HCT116 (cell line): ENCODE data around the gene CACNA1S. TPM values are rescaled to one million over a fixed set of nuclear protein-coding genes. Genes with fewer than 3 reads are reported as not detected.

Experiments used
- ATAC-seq: fragments of 200-7000 bp; cut with Tn5 transposase; 2 replicates; pipeline ENCODE4 v1.9.1; 2020; ENCODE audit warnings: mild to moderate bottlenecking, moderate library complexity
- BruUV-seq: library from RNA; stranded (reverse); fragments of 400-500 nt; replicated peaks from 2 replicates; lab custom pipeline; 2021; lab: Mats Ljungman, UMichigan
- CTCF ChIA-PET: fragments of 300-600 bp; sonication (Branson Sonifier 250); formaldehyde crosslinking; loops from one replicate; lab custom pipeline; 2021; ENCODE audit warnings: antibody characterized with exemption; lab: Charles Lee
- POLR2A ChIA-PET: fragments of 300-600, 350-600 bp; sonication (Branson Sonifier 250); formaldehyde crosslinking; loops from one replicate; lab custom pipeline; 2021; ENCODE audit warnings: antibody characterized with exemption; lab: Charles Lee
- RAD21 ChIA-PET, 2 experiments: fragments of 300-600 bp; sonication (Branson Sonifier 250); formaldehyde crosslinking; loops; one replicate each; lab custom pipeline; 2023; ENCODE audit warnings: low total read pairs in 2 of 2; ENCODE audit not compliant: uncharacterized antibody in 2 of 2, unreplicated experiment in 2 of 2, low non-redundant PET in 1 of 2; lab: Charles Lee
- DNase-seq: peaks from one replicate; pipeline ENCODE4 v3.0.0-alpha.2; 2010; ENCODE audit warnings: low read depth, low spot score
- H2AFZ ChIP-seq: fragments of 200-600 bp; shearing (Covaris generic), sonication (generic); 2 replicates; pipeline ENCODE4 v1.6.1; 2017; ENCODE audit warnings: low read depth, mixed run types, mixed read lengths, antibody characterized with exemption, low read length; ENCODE audit not compliant: poor library complexity, severe bottlenecking
- H3K27ac ChIP-seq: 2 replicates; pipeline ENCODE4 v1.5.1; 2012; ENCODE audit warnings: low read depth, low read length
- H3K27me3 ChIP-seq: fragments of 200-600 bp; sonication (generic); 2 replicates; pipeline ENCODE4 v1.6.1; 2016; ENCODE audit warnings: mixed run types, low read length, mixed read lengths; ENCODE audit not compliant: insufficient read depth
- H3K36me3 ChIP-seq, 2 experiments: fragments of 200-500 bp in 1 of 2; fragments of 200-600 bp in 1 of 2; sonication (Bioruptor generic) in 1 of 2; sonication (generic) in 1 of 2; 2 replicates each; pipeline versions ENCODE4 v1.5.1 to v1.6.1; 2014 to 2016; ENCODE audit warnings: low read length in 2 of 2, inconsistent platforms in 1 of 2, mixed read lengths in 1 of 2, mixed run types in 1 of 2; ENCODE audit not compliant: insufficient read depth in 2 of 2, control insufficient read depth in 1 of 2
- H3K4me1 ChIP-seq, 2 experiments: fragments of 200-600 bp in 1 of 2; sonication (generic) in 1 of 2; 2 replicates each; pipeline versions ENCODE4 v1.5.1 to v1.6.1; 2012 to 2017; ENCODE audit warnings: low read length in 2 of 2, inconsistent platforms in 1 of 2, mild to moderate bottlenecking in 1 of 2, mixed read lengths in 1 of 2, mixed run types in 1 of 2, moderate library complexity in 1 of 2; ENCODE audit not compliant: insufficient read depth in 2 of 2, control insufficient read depth in 1 of 2
- H3K4me2 ChIP-seq: fragments of 200-600 bp; sonication (generic); 2 replicates; pipeline ENCODE4 v1.6.1; 2017; ENCODE audit warnings: mixed run types, low read length, mixed read lengths
- H3K4me3 ChIP-seq, 2 experiments: fragments of 200-600 bp in 1 of 2; sonication (generic) in 1 of 2; replicated peaks in 1 of 2; 2 replicates each; pipeline ENCODE4 v1.5.1; 2011 to 2016; ENCODE audit warnings: low read length in 2 of 2, control low read depth in 1 of 2, low read depth in 1 of 2, mild to moderate bottlenecking in 1 of 2, mixed read lengths in 1 of 2, mixed run types in 1 of 2
- H3K79me2 ChIP-seq: fragments of 200-600 bp; sonication (generic); 2 replicates; pipeline ENCODE4 v1.6.1; 2017; ENCODE audit warnings: mild to moderate bottlenecking, mixed run types, low read length, moderate library complexity, mixed read lengths; ENCODE audit not compliant: insufficient read depth
- H3K9ac ChIP-seq: fragments of 200-600 bp; sonication (generic); 2 replicates; pipeline ENCODE4 v1.6.1; 2016; ENCODE audit warnings: low read length, mixed read lengths
- H3K9me2 ChIP-seq: fragments of 200-600 bp; sonication (generic), shearing (Covaris generic); 2 replicates; pipeline ENCODE4 v1.6.1; 2017; ENCODE audit warnings: mixed run types, mild to moderate bottlenecking, moderate library complexity; ENCODE audit not compliant: insufficient read depth
- H3K9me3 ChIP-seq, 2 experiments: fragments of 200-500 bp in 1 of 2; fragments of 200-600 bp in 1 of 2; sonication (Bioruptor generic) in 1 of 2; sonication (generic) in 1 of 2; 2 replicates each; pipeline ENCODE4 v1.6.1; 2014 to 2017; ENCODE audit warnings: low read length in 2 of 2, mixed read lengths in 2 of 2, inconsistent platforms in 1 of 2, low read depth in 1 of 2, mild to moderate bottlenecking in 1 of 2, mixed run types in 1 of 2, moderate library complexity in 1 of 2; ENCODE audit not compliant: control insufficient read depth in 1 of 2, insufficient read depth in 1 of 2
- H4K20me1 ChIP-seq: fragments of 200-600 bp; sonication (generic), shearing (Covaris generic); 2 replicates; pipeline ENCODE4 v1.6.1; 2017; ENCODE audit warnings: mixed run types, mild to moderate bottlenecking, moderate library complexity; ENCODE audit not compliant: insufficient read depth
- CBX3 ChIP-seq: IDR thresholded peaks from 2 replicates; pipeline ENCODE4 v1.6.1; 2012; ENCODE audit warnings: low read depth
- CEBPB ChIP-seq: IDR thresholded peaks from 2 replicates; pipeline ENCODE4 v1.6.1; 2012; ENCODE audit warnings: low read depth
- EZH2 ChIP-seq: fragments of 200-600 bp; sonication (generic); IDR thresholded peaks from 2 replicates; pipeline ENCODE4 v1.6.1; 2017; ENCODE audit warnings: antibody characterized with exemption, mixed run types
- POLR2AphosphoS5 ChIP-seq: IDR thresholded peaks from 2 replicates; pipeline ENCODE4 v1.6.1; 2011; ENCODE audit warnings: mild to moderate bottlenecking, low read depth, low read length, moderate library complexity
- SP1 ChIP-seq: IDR thresholded peaks from 2 replicates; pipeline ENCODE4 v1.6.1; 2012; ENCODE audit warnings: low read depth
- SRF ChIP-seq: IDR thresholded peaks from 2 replicates; pipeline ENCODE4 v1.6.1; 2012; ENCODE audit warnings: low read depth
- YY1 ChIP-seq: IDR thresholded peaks from 2 replicates; pipeline ENCODE4 v1.6.1; 2011; ENCODE audit warnings: low read length, low read depth, moderate library complexity, mild to moderate bottlenecking; ENCODE audit not compliant: insufficient replicate concordance; ENCODE audit errors: extremely low read depth
- intact Hi-C: fragments of 100-400 bp; cut with micrococcal nuclease; formaldehyde crosslinking; loops from 2 replicates; pipeline ENCODE4 v1.10.0; 2022
- total RNA-seq: library from RNA; stranded (reverse); gene quantifications from one replicate; pipeline ENCODE4 v1.2.1, GENCODE V29; 2021; ENCODE audit not compliant: unreplicated experiment
- TF ChIP-seq, protein P1 (sequence below), 3 experiments: fragments of 200-600 bp in 1 of 3; sonication (generic) in 1 of 3; IDR thresholded peaks in 2 of 3; conservative IDR thresholded peaks in 1 of 3; 2 replicates each; pipeline ENCODE4 v1.5.1; 2012 to 2017; ENCODE audit warnings: low read depth in 2 of 3, low read length in 2 of 3, antibody characterized with exemption in 1 of 3, borderline replicate concordance in 1 of 3, control low read depth in 1 of 3, mild to moderate bottlenecking in 1 of 3, mixed read lengths in 1 of 3, mixed run types in 1 of 3, moderate library complexity in 1 of 3; ENCODE audit not compliant: insufficient read depth in 1 of 3
- TF ChIP-seq, protein P2 (sequence below): IDR thresholded peaks from 2 replicates; pipeline ENCODE4 v1.6.1; 2012

CACNA1S gene
- total RNA-seq, 1 experiment from 2014 or later, result not detected

- ChIA-PET RAD21 (no interaction called here), POLR2A (interaction anchor here (1.3 kb wide), 1 partner anchor 11 kb away, joined by 3 read pairs; no protein-coding TSS in a partner anchor), CTCF (no interaction called here)
- ATAC-seq, result no peak
- Histone ChIP-seq H3K27me3 (no peaks in the 10 kb centered on the region), H4K20me1 (no peaks in the 10 kb centered on the region), H3K9me2 (no peaks in the 10 kb centered on the region), H3K36me3 (no peaks in the 10 kb centered on the region), H3K79me2 (no peaks in the 10 kb centered on the region), H3K27ac (no peak overlapping the region), H3K9me3 (no peaks in the 10 kb centered on the region), H2AFZ (no peak overlapping the region), H3K4me1 (peaks cover 10 to 37% of the 10 kb centered on the region in 2 experiments; a peak in 3 of 4 replicates), H3K9ac (no peak overlapping the region), H3K4me2 (no peak overlapping the region), H3K4me3 (no peak overlapping the region)
- DNase-seq, result no peak
- TF ChIP-seq, protein P1, sequence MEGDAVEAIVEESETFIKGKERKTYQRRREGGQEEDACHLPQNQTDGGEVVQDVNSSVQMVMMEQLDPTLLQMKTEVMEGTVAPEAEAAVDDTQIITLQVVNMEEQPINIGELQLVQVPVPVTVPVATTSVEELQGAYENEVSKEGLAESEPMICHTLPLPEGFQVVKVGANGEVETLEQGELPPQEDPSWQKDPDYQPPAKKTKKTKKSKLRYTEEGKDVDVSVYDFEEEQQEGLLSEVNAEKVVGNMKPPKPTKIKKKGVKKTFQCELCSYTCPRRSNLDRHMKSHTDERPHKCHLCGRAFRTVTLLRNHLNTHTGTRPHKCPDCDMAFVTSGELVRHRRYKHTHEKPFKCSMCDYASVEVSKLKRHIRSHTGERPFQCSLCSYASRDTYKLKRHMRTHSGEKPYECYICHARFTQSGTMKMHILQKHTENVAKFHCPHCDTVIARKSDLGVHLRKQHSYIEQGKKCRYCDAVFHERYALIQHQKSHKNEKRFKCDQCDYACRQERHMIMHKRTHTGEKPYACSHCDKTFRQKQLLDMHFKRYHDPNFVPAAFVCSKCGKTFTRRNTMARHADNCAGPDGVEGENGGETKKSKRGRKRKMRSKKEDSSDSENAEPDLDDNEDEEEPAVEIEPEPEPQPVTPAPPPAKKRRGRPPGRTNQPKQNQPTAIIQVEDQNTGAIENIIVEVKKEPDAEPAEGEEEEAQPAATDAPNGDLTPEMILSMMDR (IDR thresholded peaks at IDR 0.05 in 2 of 3, conservative IDR thresholded peaks at IDR 0.05 in 1 of 3; ENCODE audit: borderline replicate concordance in 1 of 3, insufficient read depth in 1 of 3, low read depth in 2 of 3, low read length in 2 of 3), result no peak
- TF ChIP-seq CBX3 (no peak), SRF (no peak), EZH2 (no peak), POLR2AphosphoS5 (no peak), SP1 (no peak), YY1 (no peak), CEBPB (no peak)
- TF ChIP-seq, protein P2, sequence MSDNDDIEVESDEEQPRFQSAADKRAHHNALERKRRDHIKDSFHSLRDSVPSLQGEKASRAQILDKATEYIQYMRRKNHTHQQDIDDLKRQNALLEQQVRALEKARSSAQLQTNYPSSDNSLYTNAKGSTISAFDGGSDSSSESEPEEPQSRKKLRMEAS, result no peak
- BruUV-seq, result no TSS peak
- intact Hi-C loops, result no loop called here
These were observed 87.6 kb downstream of the CACNA1S start for GRCh38 chr1:201024625-201024998.
